Measurements from ENCODE around the gene PCCA. TPM values are rescaled to one million over a fixed set of nuclear protein-coding genes. Genes with fewer than 3 reads are reported as not detected.

The PCCA gene
- total RNA-seq, 1 experiment from 2014 or later: 16.1 TPM

- no peaks in the 10 kb centered on the region for H3K4me1 ChIP-seq (replicated peaks; ENCODE audit: insufficient read depth)
- no peaks in the 10 kb centered on the region for H3K9me3 ChIP-seq (ENCODE audit: insufficient read depth, low read depth)
- H3K9me2 ChIP-seq (ENCODE audit: insufficient read depth): no peaks in the 10 kb centered on the region
- H3K36me3 ChIP-seq (ENCODE audit: low read depth): peaks cover 14% of the 10 kb centered on the region; the same call in 1 of the 2 replicates
- TF ChIP-seq EZH2 (IDR thresholded peaks at IDR 0.05; ENCODE audit: low read depth) (no peak), CTCF (conservative IDR thresholded peaks at IDR 0.05) (no peak)
- H4K20me1 ChIP-seq (ENCODE audit: insufficient read depth): no peaks in the 10 kb centered on the region
- no TSS peak for BruUV-seq (replicated peaks)
- H3K4me2 ChIP-seq: no peak overlapping the region
- H3K27ac ChIP-seq: no peak overlapping the region
- H2AFZ ChIP-seq: no peak overlapping the region
- no peak for DNase-seq
- no peak overlapping the region for H3K4me3 ChIP-seq
- CTCF ChIA-PET: no interaction called here
- intact Hi-C loops (cut with micrococcal nuclease; ENCODE audit: unreplicated experiment): no loop called here
- H3K27me3 ChIP-seq (ENCODE audit: insufficient read depth, low read depth): no peaks in the 10 kb centered on the region
- H3K79me2 ChIP-seq (ENCODE audit: low read depth): no peaks in the 10 kb centered on the region
- POLR2A ChIA-PET (ENCODE audit: unreplicated experiment): no interaction called here
- no peaks in the 10 kb centered on the region for H3F3A ChIP-seq (ENCODE audit: insufficient read depth, low read depth)
These were observed 23.4 kb downstream of the PCCA start for GRCh38 chr13:100112186-100112838.

- H3F3A ChIP-seq (ENCODE audit: insufficient read depth, low read depth): 0 out of 2 replicates have a peak, but pooled peaks cover 3% of the 10 kb centered on the region
These were observed 26.9 kb downstream of the PCCA start for GRCh38 chr13:100115693-100116254.

GRCh38 chr13:100124265-100124664 lies 35.4 kb downstream of the PCCA start:
- H3K27me3 ChIP-seq (ENCODE audit: insufficient read depth, low read depth): no peaks in the 10 kb centered on the region
- no peak overlapping the region for H3K4me2 ChIP-seq
- H3K4me3 ChIP-seq: no peak overlapping the region
- H2AFZ ChIP-seq: no peak overlapping the region
- peaks cover 7% of the 10 kb centered on the region for H3K9me3 ChIP-seq (ENCODE audit: insufficient read depth, low read depth)
- 0 out of 2 replicates have a peak, but pooled peaks cover 4% of the 10 kb centered on the region for H3K9me2 ChIP-seq (ENCODE audit: insufficient read depth)
- no peaks in the 10 kb centered on the region for H3F3A ChIP-seq (ENCODE audit: insufficient read depth, low read depth)
- no peak for DNase-seq
- TF ChIP-seq CTCF (conservative IDR thresholded peaks at IDR 0.05) (no peak), EZH2 (IDR thresholded peaks at IDR 0.05; ENCODE audit: low read depth) (no peak)
- H3K27ac ChIP-seq: no peak overlapping the region
- intact Hi-C loops (cut with micrococcal nuclease; ENCODE audit: unreplicated experiment): no loop called here
- no peaks in the 10 kb centered on the region for H4K20me1 ChIP-seq (ENCODE audit: insufficient read depth)
- BruUV-seq (replicated peaks): no TSS peak
- CTCF ChIA-PET: no interaction called here
- no peaks in the 10 kb centered on the region for H3K4me1 ChIP-seq (replicated peaks; ENCODE audit: insufficient read depth)
- no peaks in the 10 kb centered on the region; the same call in 1 of the 2 replicates for H3K36me3 ChIP-seq (ENCODE audit: low read depth)
- POLR2A ChIA-PET (ENCODE audit: unreplicated experiment): no interaction called here
- H3K79me2 ChIP-seq (ENCODE audit: low read depth): no peaks in the 10 kb centered on the region

More at GRCh38 chr13:100115693-100116254, 26.9 kb downstream of the PCCA start:
- no peaks in the 10 kb centered on the region for H4K20me1 ChIP-seq (ENCODE audit: insufficient read depth)
- H3K27ac ChIP-seq: no peak overlapping the region
- intact Hi-C loops (cut with micrococcal nuclease; ENCODE audit: unreplicated experiment): no loop called here
- H3K27me3 ChIP-seq (ENCODE audit: insufficient read depth, low read depth): no peaks in the 10 kb centered on the region
- peaks cover 14% of the 10 kb centered on the region; the same call in 1 of the 2 replicates for H3K36me3 ChIP-seq (ENCODE audit: low read depth)
- ChIA-PET CTCF (no interaction called here), POLR2A (ENCODE audit: unreplicated experiment) (no interaction called here)
- H2AFZ ChIP-seq: no peak overlapping the region
- H3K4me1 ChIP-seq (replicated peaks; ENCODE audit: insufficient read depth): no peaks in the 10 kb centered on the region
- no peak overlapping the region for H3K4me2 ChIP-seq
- H3K79me2 ChIP-seq (ENCODE audit: low read depth): no peaks in the 10 kb centered on the region
- no peaks in the 10 kb centered on the region for H3K9me3 ChIP-seq (ENCODE audit: insufficient read depth, low read depth)
- no peak for DNase-seq
- BruUV-seq (replicated peaks): no TSS peak
- TF ChIP-seq CTCF (conservative IDR thresholded peaks at IDR 0.05): no peak
- H3K4me3 ChIP-seq: no peak overlapping the region
- no peaks in the 10 kb centered on the region for H3K9me2 ChIP-seq (ENCODE audit: insufficient read depth)

Data from PC-9 (cell line).